HepG2 (cell line): ENCODE data around the gene AFF1. TPM values are rescaled to one million over a fixed set of nuclear protein-coding genes. Genes with fewer than 3 reads are reported as not detected.
A peak's percentile ranks its signal among the peaks of the same experiment; 100 is the strongest.

Experiments used
- ATAC-seq: fragments of 200-7000 bp; cut with Tn5 transposase; 3 replicates; pipeline ENCODE4 v1.9.1; 2020; ENCODE audit warnings: mild to moderate bottlenecking, moderate library complexity
- BruUV-seq: library from RNA; stranded (reverse); fragments of 400-500 nt; replicated peaks from 2 replicates; lab custom pipeline; 2021; lab: Mats Ljungman, UMichigan
- CTCF ChIA-PET: fragments of 300-600 bp; formaldehyde crosslinking; extraction: SDS; loops from one replicate; lab custom pipeline; 2021; ENCODE audit warnings: low total read pairs, inconsistent platforms, low intra/inter-chr PET ratio; lab: Yijun Ruan, JAX
- POLR2A ChIA-PET: fragments of 350-600 bp; sonication (Branson Sonifier 250); formaldehyde crosslinking; loops from one replicate; lab custom pipeline; 2020; ENCODE audit warnings: antibody characterized with exemption, inconsistent platforms; lab: Yijun Ruan, JAX
- DNase-seq: peaks from one replicate; pipeline ENCODE4 v3.0.0-alpha.2; 2015; ENCODE audit warnings: low spot score
- FAIRE-seq: peaks from 3 replicates; lab custom pipeline; 2011; peaks lifted over from hg19 to GRCh38; lab: Jason Lieb, UNC
- H2AFZ ChIP-seq: one replicate; pipeline ENCODE4 v1.6.1; 2011; ENCODE audit warnings: low read length, inconsistent platforms
- H3K27ac ChIP-seq: fragments of 300-600 bp; 3 replicates; pipeline ENCODE4 v1.8.0; 2011; ENCODE audit warnings: mixed run types, mild to moderate bottlenecking, mixed read lengths, low read length, inconsistent platforms; ENCODE audit not compliant: insufficient read depth; ENCODE audit errors: extremely low read length
- H3K27me3 ChIP-seq, 2 experiments: fragments of 200-600 bp in 1 of 2; 2 replicates in 1 of 2; 3 replicates in 1 of 2; pipeline versions ENCODE4 v1.6.0 to v1.8.0; 2011; ENCODE audit warnings: low read length in 2 of 2, mild to moderate bottlenecking in 2 of 2, moderate library complexity in 2 of 2, inconsistent platforms in 1 of 2; ENCODE audit not compliant: insufficient read depth in 2 of 2, control insufficient read depth in 1 of 2
- H3K36me3 ChIP-seq, 2 experiments: fragments of 200-600 bp in 1 of 2; replicated peaks in 1 of 2; 2 replicates in 1 of 2; 3 replicates in 1 of 2; pipeline versions ENCODE4 v1.5.1 to v1.8.0; 2011; ENCODE audit warnings: low read length in 2 of 2, inconsistent platforms in 1 of 2; ENCODE audit not compliant: insufficient read depth in 2 of 2, control insufficient read depth in 1 of 2
- H3K4me1 ChIP-seq: 2 replicates; pipeline ENCODE4 v1.5.1; 2012; ENCODE audit warnings: low read length, inconsistent platforms; ENCODE audit not compliant: insufficient read depth
- H3K4me2 ChIP-seq: 2 replicates; pipeline ENCODE4 v1.6.0; 2011; ENCODE audit warnings: low read depth, low read length, inconsistent platforms
- H3K4me3 ChIP-seq, 3 experiments: fragments of 200-600 bp in 1 of 3; sonication (generic), shearing (Covaris generic) in 1 of 3; replicated peaks in 1 of 3; 2 replicates each; pipeline ENCODE4 v1.5.1; 2011 to 2016; ENCODE audit warnings: low read length in 3 of 3, inconsistent platforms in 2 of 3, low read depth in 2 of 3, mild to moderate bottlenecking in 2 of 3, control low read depth in 1 of 3, mixed read lengths in 1 of 3; ENCODE audit not compliant: insufficient read depth in 1 of 3
- H3K79me2 ChIP-seq: one replicate; pipeline ENCODE4 v1.6.1; 2011; ENCODE audit warnings: low read length, inconsistent platforms; ENCODE audit not compliant: insufficient read depth
- H3K9ac ChIP-seq: 2 replicates; pipeline ENCODE4 v1.6.0; 2011; ENCODE audit warnings: mild to moderate bottlenecking, low read depth, low read length, inconsistent platforms; ENCODE audit not compliant: insufficient read depth
- H3K9me3 ChIP-seq: 2 replicates; pipeline ENCODE4 v1.5.1; 2012; ENCODE audit warnings: mild to moderate bottlenecking, low read length
- H4K20me1 ChIP-seq: 2 replicates; pipeline ENCODE4 v1.6.0; 2011; ENCODE audit warnings: inconsistent platforms, mild to moderate bottlenecking, low read length, moderate library complexity; ENCODE audit not compliant: insufficient read depth
- NRL ChIP-seq: sonication (generic); formaldehyde crosslinking; IDR thresholded peaks from 2 replicates; pipeline ENCODE4 v1.5.0; 2020; ENCODE audit warnings: missing genetic modification reagents, mild to moderate bottlenecking, moderate library complexity, borderline replicate concordance
- PRDM15 ChIP-seq: sonication (generic); formaldehyde crosslinking; IDR thresholded peaks from 2 replicates; pipeline ENCODE4 v1.4.0; 2020; ENCODE audit warnings: missing genetic modification reagents
- ZNF362 ChIP-seq: sonication (generic); formaldehyde crosslinking; IDR thresholded peaks from 2 replicates; pipeline ENCODE4 v1.4.0; 2020; ENCODE audit warnings: missing genetic modification reagents, mild to moderate bottlenecking, borderline replicate concordance
- ZNF616 ChIP-seq: sonication (generic); formaldehyde crosslinking; IDR thresholded peaks from 2 replicates; pipeline ENCODE4 v1.5.0; 2020; ENCODE audit warnings: low read depth, mild to moderate bottlenecking, missing genetic modification reagents
- in situ Hi-C: cut with HindIII; loops from 2 replicates; pipeline ENCODE4 v1.10.0; 2017; ENCODE audit warnings: low pct_unique_long_range_greater_than_20kb; ENCODE audit not compliant: extremely low pct_ligation_motif_present
- intact Hi-C: fragments of 100-400 bp; cut with micrococcal nuclease; formaldehyde crosslinking; loops from one replicate; pipeline ENCODE4 v1.10.0; 2022; ENCODE audit not compliant: unreplicated experiment
- polyA plus RNA-seq, 8 experiments: library from polyadenylated mRNA; depleted of rRNA in 3 of 8; stranded (reverse) in 7 of 8; unstranded in 1 of 8; fragments of >200 nt; fragmentation: Illumina TruSeq in 4 of 8; extraction: Trizol in 4 of 8; gene quantifications; 2 replicates each; pipeline versions ENCODE4 v1.2.1 to v1.2.3, GENCODE V29; 2011 to 2016; ENCODE audit warnings: low read depth in 4 of 8, missing spikeins in 1 of 8, mixed read lengths in 1 of 8; ENCODE audit not compliant: insufficient read depth in 1 of 8
- total RNA-seq, 5 experiments: library from RNA; depleted of rRNA; stranded (reverse); fragments of >200 nt; fragmentation: Illumina TruSeq; extraction: Trizol; gene quantifications; 2 replicates each; pipeline ENCODE4 v1.2.3, GENCODE V29; 2016; ENCODE audit warnings: low read depth in 1 of 5
- TF ChIP-seq, protein P1 (sequence below): sonication (generic); formaldehyde crosslinking; IDR thresholded peaks from 2 replicates; pipeline ENCODE4 v1.5.0; 2020; ENCODE audit warnings: mild to moderate bottlenecking, missing genetic modification reagents

AFF1 gene
- total and polyA plus RNA-seq, 2 of the 13 experiments (the other 11 are each of a cell fraction or from before 2014, with no cell fraction given): 15.5 to 15.9 TPM

GRCh38 chr4:86944964-86945781 is 10.4 kb downstream of the AFF1 start:
- no TSS peak for BruUV-seq
- Histone ChIP-seq H2AFZ (no peak overlapping the region), H3K4me1 (peaks cover 73% of the 10 kb centered on the region), H3K79me2 (peaks cover 69% of the 10 kb centered on the region), H3K4me3 (no peak overlapping the region), H3K27ac (no peak overlapping the region), H3K27me3 (no peaks in the 10 kb centered on the region), H3K4me2 (no peak overlapping the region), H3K36me3 (peaks cover 0 to 4% of the 10 kb centered on the region in 2 experiments; a peak in 2 of 5 replicates), H3K9ac (no peak overlapping the region), H4K20me1 (0 out of 2 replicates have a peak, but pooled peaks cover 4% of the 10 kb centered on the region), H3K9me3 (no peaks in the 10 kb centered on the region)
- TF ChIP-seq, protein P1, sequence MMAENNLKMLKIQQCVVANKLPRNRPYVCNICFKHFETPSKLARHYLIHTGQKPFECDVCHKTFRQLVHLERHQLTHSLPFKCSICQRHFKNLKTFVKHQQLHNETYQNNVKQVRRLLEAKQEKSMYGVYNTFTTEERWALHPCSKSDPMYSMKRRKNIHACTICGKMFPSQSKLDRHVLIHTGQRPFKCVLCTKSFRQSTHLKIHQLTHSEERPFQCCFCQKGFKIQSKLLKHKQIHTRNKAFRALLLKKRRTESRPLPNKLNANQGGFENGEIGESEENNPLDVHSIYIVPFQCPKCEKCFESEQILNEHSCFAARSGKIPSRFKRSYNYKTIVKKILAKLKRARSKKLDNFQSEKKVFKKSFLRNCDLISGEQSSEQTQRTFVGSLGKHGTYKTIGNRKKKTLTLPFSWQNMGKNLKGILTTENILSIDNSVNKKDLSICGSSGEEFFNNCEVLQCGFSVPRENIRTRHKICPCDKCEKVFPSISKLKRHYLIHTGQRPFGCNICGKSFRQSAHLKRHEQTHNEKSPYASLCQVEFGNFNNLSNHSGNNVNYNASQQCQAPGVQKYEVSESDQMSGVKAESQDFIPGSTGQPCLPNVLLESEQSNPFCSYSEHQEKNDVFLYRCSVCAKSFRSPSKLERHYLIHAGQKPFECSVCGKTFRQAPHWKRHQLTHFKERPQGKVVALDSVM (CRISPR knock-in tag): peak; percentile 52
- no peak for TF ChIP-seq PRDM15 (CRISPR knock-in tag)
- no peak for TF ChIP-seq NRL
- no peak for TF ChIP-seq ZNF616 (CRISPR knock-in tag)
- TF ChIP-seq ZNF362 (CRISPR knock-in tag): 0 out of 2 replicates have a peak, but pooled peaks have one; percentile 11
- ATAC-seq: no peak
- intact Hi-C loops: no loop called here
- in situ Hi-C loops: no loop called here
- POLR2A ChIA-PET: interaction anchor here (0.9 to 1.6 kb wide), 3 partner anchors 9 to 61 kb away, joined by 4 to 10 read pairs (median 5); no protein-coding TSS in a partner anchor
- DNase-seq: no peak
- CTCF ChIA-PET: no interaction called here
- no peak for FAIRE-seq
